Measurements from ENCODE around the gene TCF7L1.

The TCF7L1 gene

DNA sequence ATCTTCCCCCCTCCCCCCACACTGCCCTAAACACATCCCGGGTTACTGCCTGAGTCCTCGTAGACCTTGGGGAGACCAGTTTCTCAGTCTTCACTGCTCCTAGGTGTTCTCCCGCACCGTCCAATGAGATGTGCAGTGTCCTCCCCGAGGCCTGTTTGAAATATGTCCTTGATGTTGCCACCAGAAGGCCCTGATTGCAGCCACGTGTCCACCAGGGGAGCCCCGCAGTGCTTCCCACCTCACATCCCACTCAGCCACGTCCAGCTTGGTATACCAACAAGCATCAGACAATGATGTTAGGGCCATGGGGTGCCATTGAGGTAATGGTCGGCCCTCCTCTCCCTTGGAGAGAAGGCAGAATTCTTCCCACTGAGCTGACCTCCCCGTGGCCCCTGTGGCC is 38.7 kb downstream of the TCF7L1 start:
- no peaks in the 10 kb centered on the region for H3K36me3 Mint-ChIP-seq (ENCODE audit: insufficient read depth)
- H3K4me1 Mint-ChIP-seq = no peaks in the 10 kb centered on the region
- ATAC-seq (replicated peaks; ENCODE audit: extremely low read depth, poor library complexity, severe bottlenecking) = no peak
- no peak overlapping the region for H3K27ac Mint-ChIP-seq (ENCODE audit: low read depth)
- no peaks in the 10 kb centered on the region for H3K9me3 Mint-ChIP-seq
- no peak for DNase-seq (ENCODE audit: low spot score in 2 of 2)
- no peak overlapping the region for H3K4me3 Mint-ChIP-seq
- H3K27me3 Mint-ChIP-seq = peaks cover 68% of the 10 kb centered on the region

DNA sequence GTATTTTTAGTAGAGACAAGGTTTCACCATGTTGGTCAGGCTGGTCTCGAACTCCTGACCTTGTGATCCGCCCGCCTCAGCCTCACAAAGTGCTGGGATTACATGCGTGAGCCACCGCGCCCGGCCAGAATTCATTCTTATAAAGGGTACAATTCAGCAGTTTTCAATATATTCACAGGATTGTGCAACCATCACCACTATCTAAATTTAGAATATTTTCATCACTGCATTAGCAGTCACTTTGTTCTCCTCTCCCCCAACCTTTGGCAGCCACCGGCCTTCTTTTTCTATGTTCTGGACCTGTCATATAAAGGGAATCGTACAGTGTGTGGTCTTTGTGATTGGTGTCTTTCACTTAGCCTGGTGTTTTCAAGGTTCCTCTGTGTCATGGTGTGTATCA is 40.7 kb downstream of the TCF7L1 start:
- ATAC-seq (replicated peaks; ENCODE audit: extremely low read depth, poor library complexity, severe bottlenecking) = no peak
- no peak overlapping the region for H3K27ac Mint-ChIP-seq (ENCODE audit: low read depth)
- no peaks in the 10 kb centered on the region for H3K4me1 Mint-ChIP-seq
- H3K4me3 Mint-ChIP-seq = no peak overlapping the region
- peaks cover 48% of the 10 kb centered on the region for H3K27me3 Mint-ChIP-seq
- no peaks in the 10 kb centered on the region for H3K36me3 Mint-ChIP-seq (ENCODE audit: insufficient read depth)
- no peaks in the 10 kb centered on the region for H3K9me3 Mint-ChIP-seq
- DNase-seq (ENCODE audit: low spot score in 2 of 2) = no peak

DNA sequence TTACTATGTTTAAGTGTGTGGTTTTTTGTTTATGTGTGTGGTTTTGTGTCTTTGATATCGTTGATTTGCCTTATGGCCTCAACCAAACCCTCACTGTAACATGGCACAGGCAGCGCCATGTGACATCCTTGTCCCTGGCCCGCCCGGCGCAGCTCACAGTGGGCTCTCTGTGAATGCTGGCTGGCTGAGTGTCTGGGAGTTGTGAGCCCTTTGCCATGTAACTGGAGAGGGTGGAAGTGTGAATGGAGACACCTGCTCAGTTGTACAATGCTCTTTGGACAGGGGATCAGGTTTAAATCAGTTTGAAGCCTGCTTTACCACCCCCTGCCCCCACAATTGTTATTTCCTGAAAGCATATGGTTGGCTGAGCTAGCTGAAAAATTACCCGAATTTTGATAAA is 41.8 kb downstream of the TCF7L1 start:
- no peaks in the 10 kb centered on the region for H3K4me1 Mint-ChIP-seq
- H3K27me3 Mint-ChIP-seq = peaks cover 43% of the 10 kb centered on the region
- no peak for ATAC-seq (replicated peaks; ENCODE audit: extremely low read depth, poor library complexity, severe bottlenecking)
- DNase-seq (ENCODE audit: low spot score in 2 of 2) = no peak
- no peaks in the 10 kb centered on the region for H3K9me3 Mint-ChIP-seq
- no peaks in the 10 kb centered on the region for H3K36me3 Mint-ChIP-seq (ENCODE audit: insufficient read depth)
- no peak overlapping the region for H3K27ac Mint-ChIP-seq (ENCODE audit: low read depth)
- no peak overlapping the region for H3K4me3 Mint-ChIP-seq

DNA sequence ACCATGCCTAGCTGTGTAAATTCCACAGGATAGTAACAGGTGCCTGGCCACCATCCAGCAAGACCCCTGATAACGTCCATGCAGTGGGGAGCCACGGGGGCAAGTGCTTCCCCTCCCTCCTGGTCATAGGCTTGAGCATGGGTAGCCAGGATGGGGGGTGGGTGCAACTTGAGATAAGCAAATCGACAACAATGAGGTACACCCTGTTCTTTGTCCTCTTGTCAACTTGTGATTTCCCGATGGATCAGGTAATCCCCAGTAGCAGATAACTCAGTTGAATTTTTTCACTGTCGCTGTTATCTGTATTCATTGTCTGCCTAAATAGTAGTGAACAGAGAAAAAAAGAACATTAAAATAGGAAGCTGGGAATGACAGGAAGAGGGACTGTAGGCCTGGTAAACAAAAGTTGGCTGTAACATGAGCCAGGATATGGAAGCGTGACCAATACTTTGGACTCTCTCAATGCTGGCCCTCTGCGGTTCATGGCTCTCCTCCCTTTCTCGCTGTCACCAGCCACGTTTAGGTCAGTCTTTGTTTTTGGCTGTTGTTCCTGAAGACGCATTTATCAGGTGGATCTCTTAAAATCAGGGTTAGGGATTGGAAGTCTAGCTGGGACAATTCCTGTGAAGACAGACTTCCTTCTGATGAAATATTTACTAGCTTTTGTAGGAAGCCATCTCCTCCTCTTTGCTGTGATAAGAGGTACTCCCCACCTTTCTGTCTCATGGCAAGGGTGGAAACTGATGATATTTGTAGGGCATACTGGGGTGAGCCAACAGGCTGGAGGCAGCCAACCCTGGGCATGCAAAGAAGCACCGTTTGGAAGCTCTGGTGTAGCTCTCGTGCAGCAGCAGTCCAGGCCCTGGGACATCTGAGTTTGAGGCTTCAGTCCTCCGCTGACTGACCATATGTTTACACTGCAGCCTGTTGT is 42.4 kb downstream of the TCF7L1 start:
- DNase-seq (ENCODE audit: low spot score in 2 of 2) = no peak
- Mint-ChIP-seq H3K4me3 (no peak overlapping the region), H3K36me3 (ENCODE audit: insufficient read depth) (no peaks in the 10 kb centered on the region), H3K4me1 (no peaks in the 10 kb centered on the region), H3K27me3 (peaks cover 43% of the 10 kb centered on the region), H3K9me3 (no peaks in the 10 kb centered on the region), H3K27ac (ENCODE audit: low read depth) (no peak overlapping the region)
- ATAC-seq (replicated peaks; ENCODE audit: extremely low read depth, poor library complexity, severe bottlenecking) = no peak

DNA sequence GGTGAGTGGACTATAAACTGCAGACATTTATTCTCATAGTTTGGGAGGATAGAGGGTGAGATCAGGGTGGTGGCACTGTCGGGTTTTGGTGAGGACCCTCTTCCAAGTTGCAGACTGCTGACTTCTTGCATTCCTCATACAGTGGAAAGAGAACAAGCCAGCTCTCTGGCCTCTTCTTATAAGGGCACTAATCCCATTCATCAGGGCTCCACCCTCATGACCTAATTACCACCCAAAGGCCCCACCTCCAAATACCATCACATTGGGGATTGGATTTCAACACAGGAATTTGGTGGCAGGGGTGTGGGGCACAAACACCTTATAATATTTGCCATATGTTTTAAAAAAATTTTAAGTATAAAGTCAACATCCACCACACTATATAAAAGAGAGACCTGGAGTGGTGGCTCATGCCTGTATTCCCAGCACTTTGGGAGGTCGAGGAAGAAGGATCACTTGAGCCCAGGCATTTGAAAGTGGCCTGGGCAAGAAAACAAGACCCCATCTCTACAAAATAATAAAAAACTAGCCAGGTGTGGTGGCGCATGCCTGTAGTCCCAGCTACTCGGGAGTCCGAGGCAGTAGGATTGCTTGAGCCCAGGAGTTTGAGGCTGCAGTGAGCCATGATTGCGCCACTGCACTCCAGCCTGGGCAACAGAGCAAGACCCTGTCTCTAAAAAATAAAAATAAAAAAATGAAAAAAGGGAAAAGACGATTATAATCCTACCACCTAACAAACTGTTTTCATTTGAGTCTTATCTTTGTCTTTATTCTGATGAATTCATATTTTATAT is 44.0 kb downstream of the TCF7L1 start:
- Mint-ChIP-seq H3K4me3 (no peak overlapping the region), H3K9me3 (no peaks in the 10 kb centered on the region), H3K36me3 (ENCODE audit: insufficient read depth) (peaks cover 2% of the 10 kb centered on the region), H3K27me3 (peaks cover 49% of the 10 kb centered on the region), H3K4me1 (no peaks in the 10 kb centered on the region), H3K27ac (ENCODE audit: low read depth) (no peak overlapping the region)
- ATAC-seq (replicated peaks; ENCODE audit: extremely low read depth, poor library complexity, severe bottlenecking) (no peak), DNase-seq (ENCODE audit: low spot score in 2 of 2) (no peak)

DNA sequence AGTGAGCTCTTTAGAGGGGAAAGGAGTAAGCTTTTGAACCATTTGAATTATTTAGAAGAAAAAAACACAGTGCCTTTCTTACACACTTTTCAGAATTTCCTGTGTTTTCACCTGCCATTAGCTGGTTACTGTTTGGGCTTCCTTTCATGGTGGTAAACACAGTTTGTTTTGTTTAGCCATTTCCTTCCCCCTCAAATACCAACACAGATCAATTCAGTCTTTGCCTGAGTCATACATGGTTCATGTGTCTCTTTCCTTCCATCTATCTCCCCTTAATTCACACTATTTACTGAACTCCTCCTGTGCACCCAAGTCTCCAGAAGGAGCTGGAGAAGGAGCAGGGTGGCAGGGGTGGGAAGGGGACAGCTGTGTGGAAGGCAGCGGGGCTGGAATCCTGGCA is 45.0 kb downstream of the TCF7L1 start:
- Mint-ChIP-seq H3K4me1 (no peaks in the 10 kb centered on the region), H3K4me3 (no peak overlapping the region), H3K9me3 (no peaks in the 10 kb centered on the region), H3K27me3 (peaks cover 40% of the 10 kb centered on the region), H3K27ac (ENCODE audit: low read depth) (no peak overlapping the region), H3K36me3 (ENCODE audit: insufficient read depth) (peaks cover 2% of the 10 kb centered on the region)
- ATAC-seq (replicated peaks; ENCODE audit: extremely low read depth, poor library complexity, severe bottlenecking) = no peak
- DNase-seq (ENCODE audit: low spot score in 2 of 2) = no peak

DNA sequence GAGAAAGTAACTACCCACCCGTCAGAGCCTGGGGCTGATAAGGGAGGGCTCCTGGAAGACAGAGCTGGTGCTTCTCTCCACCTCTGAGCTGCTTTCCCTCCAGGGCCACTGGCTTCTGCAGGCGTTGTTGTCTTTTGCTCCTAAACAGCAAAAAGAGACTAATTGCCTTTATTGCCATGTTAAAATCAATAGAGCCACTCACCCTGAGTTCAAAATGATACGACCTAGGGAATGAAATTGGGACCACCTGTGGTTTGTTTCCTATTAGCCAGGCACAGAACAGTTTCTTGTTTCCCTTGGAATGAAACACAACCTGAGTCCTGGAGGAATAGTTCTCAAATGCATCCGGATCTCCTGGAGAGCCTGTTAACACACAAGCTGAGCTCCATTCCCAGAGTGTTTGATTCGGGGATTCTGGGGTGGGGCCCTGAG is 45.8 kb downstream of the TCF7L1 start:
- H3K27ac Mint-ChIP-seq (ENCODE audit: low read depth) = no peak overlapping the region
- DNase-seq (ENCODE audit: low spot score in 2 of 2) (no peak), ATAC-seq (replicated peaks; ENCODE audit: extremely low read depth, poor library complexity, severe bottlenecking) (no peak)
- H3K4me3 Mint-ChIP-seq = no peak overlapping the region
- no peaks in the 10 kb centered on the region for H3K9me3 Mint-ChIP-seq
- peaks cover 2% of the 10 kb centered on the region for H3K36me3 Mint-ChIP-seq (ENCODE audit: insufficient read depth)
- H3K4me1 Mint-ChIP-seq = no peaks in the 10 kb centered on the region
- peaks cover 37% of the 10 kb centered on the region for H3K27me3 Mint-ChIP-seq

DNA sequence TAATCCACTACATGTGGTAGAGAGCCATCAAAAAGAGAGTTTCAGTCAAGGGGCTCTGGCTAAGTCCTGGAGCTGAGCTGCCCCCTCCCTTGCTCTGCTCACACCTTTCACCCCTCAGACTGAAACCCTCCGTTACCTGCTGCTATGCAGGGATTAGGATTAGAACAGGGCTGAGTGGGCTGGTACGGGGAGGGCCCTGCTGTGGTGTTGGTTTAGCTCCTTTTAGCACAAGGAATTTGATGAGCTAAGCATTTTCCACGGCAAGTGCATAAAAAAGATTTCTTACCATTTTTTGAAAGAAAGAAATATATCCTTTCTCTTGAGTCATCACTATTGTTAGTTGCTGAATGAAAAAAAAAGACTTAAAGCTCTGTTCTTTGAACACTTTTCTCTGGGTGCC is 46.3 kb downstream of the TCF7L1 start:
- DNase-seq (ENCODE audit: low spot score in 2 of 2) (no peak), ATAC-seq (replicated peaks; ENCODE audit: extremely low read depth, poor library complexity, severe bottlenecking) (no peak)
- no peak overlapping the region for H3K27ac Mint-ChIP-seq (ENCODE audit: low read depth)
- no peaks in the 10 kb centered on the region for H3K4me1 Mint-ChIP-seq
- no peak overlapping the region for H3K4me3 Mint-ChIP-seq
- peaks cover 32% of the 10 kb centered on the region for H3K27me3 Mint-ChIP-seq
- peaks cover 2% of the 10 kb centered on the region for H3K36me3 Mint-ChIP-seq (ENCODE audit: insufficient read depth)
- no peaks in the 10 kb centered on the region for H3K9me3 Mint-ChIP-seq

DNA sequence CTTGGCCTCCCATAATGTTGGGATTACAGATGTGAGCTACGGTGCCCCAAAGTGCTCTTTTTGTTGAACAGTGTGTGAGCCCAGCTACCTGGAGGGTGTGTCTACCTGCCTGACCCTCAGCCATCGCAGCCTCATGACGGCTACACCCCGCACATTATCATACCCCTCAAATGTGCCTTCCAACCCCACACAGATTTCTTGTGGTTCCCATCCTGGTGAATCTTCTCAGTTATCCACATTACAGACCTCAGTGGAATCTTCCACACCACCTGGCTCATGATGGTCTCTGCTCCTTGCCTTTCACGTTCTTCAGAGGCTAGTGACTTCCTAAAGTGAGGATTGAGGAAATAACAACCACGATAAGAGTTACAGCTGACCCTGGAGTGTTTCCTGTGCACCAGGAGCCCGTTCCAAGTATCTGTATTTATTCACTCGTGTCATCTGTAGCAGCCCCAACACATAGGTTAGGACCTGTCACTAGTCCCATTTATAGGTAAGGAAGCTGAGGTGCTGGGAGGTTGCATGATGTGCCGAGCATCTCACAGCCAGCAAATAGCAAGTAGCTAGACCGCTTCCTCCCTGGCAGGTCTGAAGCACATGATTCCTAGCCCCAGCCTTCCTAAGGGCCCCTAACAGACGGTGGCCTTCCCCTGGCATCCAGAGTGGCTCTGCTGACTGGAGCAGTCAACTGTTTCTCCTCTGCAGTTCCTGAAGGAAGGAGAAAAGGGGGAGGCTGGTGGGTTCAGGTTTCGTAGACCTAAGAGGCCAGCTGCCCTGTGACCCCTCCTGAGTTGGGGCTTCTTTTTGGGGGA is 47.3 kb downstream of the TCF7L1 start:
- ATAC-seq (replicated peaks; ENCODE audit: extremely low read depth, poor library complexity, severe bottlenecking) = no peak
- no peak for DNase-seq (ENCODE audit: low spot score in 2 of 2)
- Mint-ChIP-seq H3K4me3 (no peak overlapping the region), H3K27ac (ENCODE audit: low read depth) (no peak overlapping the region), H3K36me3 (ENCODE audit: insufficient read depth) (peaks cover 2% of the 10 kb centered on the region), H3K9me3 (no peaks in the 10 kb centered on the region), H3K4me1 (peaks cover 4% of the 10 kb centered on the region), H3K27me3 (peaks cover 29% of the 10 kb centered on the region)

DNA sequence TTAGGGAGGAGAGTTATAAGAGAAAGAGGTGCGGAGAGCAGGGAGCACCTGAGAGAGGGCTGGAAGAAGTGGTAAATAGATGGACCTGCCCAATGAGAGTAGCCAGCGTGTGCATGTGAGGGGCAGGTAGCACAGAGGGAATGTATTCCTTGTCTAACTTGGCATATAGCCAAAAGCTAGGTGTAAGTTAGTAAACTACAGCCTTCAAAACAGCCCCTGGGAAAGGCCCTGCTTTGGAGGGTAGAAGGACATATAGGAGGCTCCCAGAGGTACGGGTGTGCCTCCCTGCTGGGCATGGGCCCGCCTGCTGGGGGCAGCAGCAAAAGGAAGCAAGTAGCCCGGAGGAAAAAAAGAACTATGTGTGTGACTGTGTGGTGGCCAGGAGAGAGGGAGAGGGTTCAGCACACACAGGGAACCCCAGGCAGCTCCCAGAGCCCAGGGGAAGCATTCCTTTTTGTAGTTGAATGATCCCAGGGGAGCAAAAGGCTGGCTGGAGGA is 48.0 kb downstream of the TCF7L1 start:
- Mint-ChIP-seq H3K9me3 (no peaks in the 10 kb centered on the region), H3K4me1 (peaks cover 5% of the 10 kb centered on the region), H3K4me3 (no peak overlapping the region), H3K36me3 (ENCODE audit: insufficient read depth) (peaks cover 2% of the 10 kb centered on the region), H3K27ac (ENCODE audit: low read depth) (no peak overlapping the region), H3K27me3 (peaks cover 26% of the 10 kb centered on the region)
- ATAC-seq (replicated peaks; ENCODE audit: extremely low read depth, poor library complexity, severe bottlenecking) = no peak
- DNase-seq (ENCODE audit: low spot score in 2 of 2) = no peak

DNA sequence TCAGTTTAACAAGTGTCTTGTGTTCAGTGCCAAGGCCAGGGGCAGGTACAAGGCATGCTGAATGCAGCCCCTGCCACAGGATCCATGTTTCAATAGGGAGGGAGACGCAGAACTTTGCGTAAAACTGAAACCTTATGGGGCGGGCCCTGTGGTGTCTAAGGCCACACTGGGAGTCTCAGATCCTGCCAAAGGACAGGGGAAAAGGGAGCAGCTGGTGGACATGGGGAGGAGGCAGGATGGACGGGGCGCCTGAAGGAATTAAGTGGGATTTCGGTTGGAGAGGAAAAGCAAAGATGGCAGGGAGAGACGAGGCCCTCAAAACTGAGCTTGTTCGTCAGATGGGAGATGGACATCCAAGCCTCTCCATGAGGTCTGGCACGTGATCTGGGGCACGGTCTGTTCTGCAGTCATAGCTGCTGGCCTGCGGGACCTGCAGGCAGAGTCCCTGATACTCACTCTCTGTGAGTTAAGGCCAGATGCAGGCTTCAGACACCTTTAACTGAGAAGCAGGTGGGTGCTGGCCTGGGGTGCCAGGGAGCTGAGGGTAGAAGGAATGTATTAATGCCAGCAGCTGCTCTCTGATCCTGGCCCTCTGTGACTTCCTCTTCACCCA is 48.8 kb downstream of the TCF7L1 start:
- no peak for DNase-seq (ENCODE audit: low spot score in 2 of 2)
- Mint-ChIP-seq H3K4me1 (peaks cover 5% of the 10 kb centered on the region), H3K27me3 (peaks cover 20% of the 10 kb centered on the region), H3K4me3 (no peak overlapping the region), H3K9me3 (no peaks in the 10 kb centered on the region), H3K36me3 (ENCODE audit: insufficient read depth) (peaks cover 2% of the 10 kb centered on the region), H3K27ac (ENCODE audit: low read depth) (no peak overlapping the region)
- ATAC-seq (replicated peaks; ENCODE audit: extremely low read depth, poor library complexity, severe bottlenecking) = no peak

DNA sequence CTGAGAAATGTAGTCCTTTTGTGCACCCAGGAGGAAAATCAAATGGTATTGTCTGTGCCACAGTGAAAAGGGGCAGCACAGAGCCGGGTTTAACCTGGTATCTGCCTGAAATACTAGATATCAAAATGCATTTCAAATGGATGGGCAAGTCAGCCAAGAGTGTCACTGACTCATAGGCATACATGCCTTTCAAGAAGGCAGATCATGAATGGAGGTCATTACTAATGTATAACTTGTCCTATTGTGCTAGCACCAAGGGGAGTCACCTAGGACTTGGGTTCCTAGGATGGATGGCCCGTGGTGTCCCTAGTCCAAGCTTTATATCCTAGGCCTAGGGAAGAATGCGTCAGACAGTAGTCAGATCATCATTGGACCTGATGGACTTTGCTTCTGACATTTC is 49.9 kb downstream of the TCF7L1 start:
- Mint-ChIP-seq H3K36me3 (ENCODE audit: insufficient read depth) (peaks cover 2% of the 10 kb centered on the region), H3K4me3 (no peak overlapping the region), H3K9me3 (no peaks in the 10 kb centered on the region), H3K4me1 (peaks cover 5% of the 10 kb centered on the region), H3K27me3 (peaks cover 20% of the 10 kb centered on the region), H3K27ac (ENCODE audit: low read depth) (no peak overlapping the region)
- DNase-seq (ENCODE audit: low spot score in 2 of 2) (no peak), ATAC-seq (replicated peaks; ENCODE audit: extremely low read depth, poor library complexity, severe bottlenecking) (no peak)

Data from central memory CD8-positive, alpha-beta T cell (primary cell).